HG02870 (cell line): Measurements from ENCODE around the gene ZNF609.

Experiments used
- ATAC-seq: cut with Tn5 transposase; IDR thresholded peaks from one replicate; pipeline ENCODE4 v1.9.1; 2021; ENCODE audit warnings: mild to moderate bottlenecking, moderate library complexity; ENCODE audit not compliant: unreplicated experiment

ZNF609 gene

GRCh38 chr15:64532521-64533315 lies 72.3 kb downstream of the ZNF609 start:
- ATAC-seq = no peak

DNA sequence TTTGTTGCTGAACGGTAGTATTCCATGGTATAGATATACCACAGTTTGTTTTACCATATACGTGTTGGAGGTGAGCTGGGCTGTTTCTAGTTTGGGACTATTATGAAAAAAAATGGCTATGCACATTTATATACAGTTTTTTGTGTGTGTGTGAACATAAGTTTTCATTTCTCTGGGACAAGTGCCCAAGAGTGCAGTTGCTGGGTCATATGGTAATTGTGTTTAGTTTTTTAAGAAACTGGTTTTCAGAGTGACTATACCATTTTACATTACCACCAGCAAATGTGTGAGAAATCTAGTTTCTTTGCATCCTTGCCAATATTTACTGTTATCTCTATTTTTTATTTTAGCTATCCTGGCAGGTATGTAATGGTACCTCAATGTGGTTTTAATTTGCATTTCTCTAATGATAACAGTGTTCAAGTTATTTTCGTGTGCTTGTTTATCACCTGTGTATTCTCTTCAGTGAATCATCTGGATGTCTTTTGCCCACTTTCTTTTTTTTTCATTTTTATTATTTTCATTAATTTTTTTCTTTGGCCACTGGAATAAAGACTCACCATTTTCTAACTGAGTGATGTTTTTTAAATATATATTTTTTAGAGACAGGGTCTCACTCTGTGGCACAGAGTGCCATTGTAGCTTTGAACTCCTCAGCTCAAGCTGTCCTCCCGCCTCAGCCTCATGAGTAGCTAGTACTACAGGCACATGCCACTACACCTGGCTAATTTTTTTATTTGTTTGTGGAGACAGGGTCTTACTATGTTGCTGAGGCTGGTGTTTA lies 75.3 kb downstream of the ZNF609 start:
- no peak for ATAC-seq

DNA sequence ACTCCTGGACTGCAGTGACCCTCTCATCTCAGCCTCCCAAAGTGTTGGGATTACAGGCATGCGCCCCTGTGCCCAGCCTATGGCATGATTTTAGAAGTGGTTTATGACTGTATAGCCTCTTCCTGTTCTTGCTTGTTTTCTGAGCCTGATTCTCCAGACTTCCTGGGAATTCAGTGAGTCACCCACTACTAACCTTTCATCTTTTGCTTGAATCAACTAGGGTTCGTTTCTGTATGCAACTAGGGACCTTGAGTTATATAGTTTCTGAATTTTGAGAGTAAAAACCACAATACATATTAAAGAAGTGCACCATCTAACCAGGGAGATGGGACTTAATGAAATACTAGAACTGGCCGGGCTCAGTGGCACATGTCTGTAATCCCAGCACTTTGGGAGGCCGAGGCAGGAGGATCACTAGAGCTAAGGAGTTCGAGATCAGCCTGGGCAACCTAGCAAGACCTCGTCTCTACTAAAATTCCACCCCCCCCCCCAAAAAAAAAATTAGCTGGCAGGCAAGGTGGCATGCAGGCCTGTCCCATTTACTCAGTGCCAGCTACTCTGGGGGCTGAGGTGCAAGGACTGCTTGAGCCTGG lies 76.0 kb downstream of the ZNF609 start:
- ATAC-seq = no peak

- ATAC-seq = no peak
These were observed 81.7 kb downstream of the ZNF609 start for GRCh38 chr15:64542091-64542490.

GRCh38 chr15:64544450-64544849 lies 84.1 kb downstream of the ZNF609 start:
- no peak for ATAC-seq

GRCh38 chr15:64547275-64547674 lies 86.9 kb downstream of the ZNF609 start:
- no peak for ATAC-seq

- no peak for ATAC-seq
These were observed 87.9 kb downstream of the ZNF609 start for GRCh38 chr15:64548235-64548634.

DNA sequence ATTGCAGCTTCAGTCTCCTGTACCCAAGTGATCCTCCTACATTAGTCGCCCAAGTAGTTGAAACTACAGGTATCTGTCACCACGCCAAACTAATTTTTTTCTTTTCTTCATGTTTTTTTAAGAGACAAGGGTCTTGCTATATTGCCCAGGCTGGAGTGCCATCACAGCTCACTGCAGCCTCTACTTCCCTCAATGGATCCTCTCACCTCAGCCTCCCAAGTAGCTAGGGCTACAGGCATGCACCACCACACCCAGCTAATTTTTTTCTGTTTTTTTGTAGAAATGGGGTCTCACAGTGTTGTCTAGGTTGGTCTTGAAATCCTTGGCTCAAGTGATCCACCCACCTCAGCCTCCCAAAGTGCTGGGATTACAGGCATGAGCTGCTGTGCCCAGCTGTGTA lies 89.5 kb downstream of the ZNF609 start:
- no peak for ATAC-seq

GRCh38 chr15:64552281-64552948 lies 92.0 kb downstream of the ZNF609 start:
- ATAC-seq = no peak

DNA sequence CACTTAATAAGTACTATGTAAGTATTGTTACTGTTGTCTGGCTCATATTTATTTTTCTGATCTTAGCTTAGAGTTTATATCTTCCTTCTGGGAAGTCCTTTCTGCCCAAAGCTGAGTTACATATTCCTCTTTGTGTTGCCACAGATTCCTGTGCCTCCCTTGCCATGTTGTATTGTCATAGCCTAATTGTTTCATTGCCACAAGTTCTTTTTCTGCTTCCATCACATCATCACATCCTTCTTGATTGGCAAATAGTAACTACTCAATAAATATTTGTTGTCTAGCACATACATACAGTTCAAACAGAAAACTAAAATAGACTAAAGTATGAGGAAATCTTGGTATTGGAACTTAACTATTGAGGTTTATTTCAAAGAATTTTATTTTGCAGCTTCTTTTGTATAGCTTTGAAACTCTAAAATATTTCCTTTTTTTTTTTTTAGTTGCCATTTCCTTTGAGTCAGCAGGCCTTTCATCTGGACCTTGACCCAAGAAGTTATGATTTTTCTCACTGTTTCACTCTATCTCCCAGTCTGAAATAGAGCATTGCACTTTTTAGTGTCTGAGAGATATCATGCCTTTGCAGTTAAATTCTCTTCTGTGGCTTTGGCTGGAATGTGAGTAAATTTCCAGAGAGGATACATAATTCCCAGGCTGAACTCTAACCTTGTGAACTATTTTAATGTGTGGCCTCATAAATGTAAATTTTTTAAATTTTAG lies 98.2 kb downstream of the ZNF609 start:
- ATAC-seq = no peak

GRCh38 chr15:64559243-64559642 lies 98.9 kb downstream of the ZNF609 start:
- no peak for ATAC-seq

GRCh38 chr15:64560501-64560900 lies 100.1 kb downstream of the ZNF609 start:
- no peak for ATAC-seq

- ATAC-seq = no peak
These were observed 100.6 kb downstream of the ZNF609 start for GRCh38 chr15:64560998-64561397.

- no peak for ATAC-seq
These were observed 101.7 kb downstream of the ZNF609 start for GRCh38 chr15:64562003-64562640.

- no peak for ATAC-seq
These were observed 105.7 kb downstream of the ZNF609 start for GRCh38 chr15:64566102-64566501.

- no peak for ATAC-seq
These were observed 106.5 kb downstream of the ZNF609 start for GRCh38 chr15:64566629-64567427.

GRCh38 chr15:64568765-64569164 lies 108.4 kb downstream of the ZNF609 start:
- no peak for ATAC-seq

GRCh38 chr15:64571857-64572291 lies 111.5 kb downstream of the ZNF609 start:
- no peak for ATAC-seq

DNA sequence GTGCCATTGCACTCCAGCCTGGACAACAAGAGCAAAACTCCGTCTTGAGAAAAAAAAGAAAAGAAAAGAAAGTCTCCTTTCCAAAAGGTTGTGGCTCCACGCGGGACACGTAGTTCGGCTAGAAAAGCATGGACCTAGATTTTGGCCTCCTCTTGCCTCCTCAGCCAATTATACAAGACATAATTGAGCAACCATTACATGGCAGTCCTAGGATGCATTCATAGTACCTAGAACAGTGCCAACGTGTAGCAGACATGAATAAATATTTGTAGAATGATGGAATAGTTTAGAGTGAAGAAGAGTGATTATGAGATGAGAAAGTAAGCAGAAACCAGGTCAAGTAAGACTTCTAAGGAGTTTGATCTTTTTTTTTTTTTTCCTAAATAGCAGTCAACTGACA lies 112.5 kb downstream of the ZNF609 start:
- ATAC-seq = no peak
